Astrocyte of the spinal cord (primary cell): ENCODE results near the gene TMEM269.

ENCODE experiments used
- DNase-seq: peaks from one replicate; pipeline ENCODE4 v3.0.0; 2011; ENCODE audit warnings: low read depth, low spot score
- H3K4me3 ChIP-seq: 2 replicates; pipeline ENCODE4 v1.5.1; 2011; ENCODE audit warnings: low read depth, mild to moderate bottlenecking, low read length, moderate library complexity
- in situ Hi-C: cut with HindIII; loops from 2 replicates; pipeline ENCODE4 v1.10.0; 2017; ENCODE audit warnings: low sequenced_read_pairs
- TF ChIP-seq, protein P1 (sequence below): IDR thresholded peaks from 2 replicates; pipeline ENCODE4 v1.5.1; 2012; ENCODE audit warnings: low read depth, mild to moderate bottlenecking, low read length, inconsistent platforms

Gene TMEM269

DNA sequence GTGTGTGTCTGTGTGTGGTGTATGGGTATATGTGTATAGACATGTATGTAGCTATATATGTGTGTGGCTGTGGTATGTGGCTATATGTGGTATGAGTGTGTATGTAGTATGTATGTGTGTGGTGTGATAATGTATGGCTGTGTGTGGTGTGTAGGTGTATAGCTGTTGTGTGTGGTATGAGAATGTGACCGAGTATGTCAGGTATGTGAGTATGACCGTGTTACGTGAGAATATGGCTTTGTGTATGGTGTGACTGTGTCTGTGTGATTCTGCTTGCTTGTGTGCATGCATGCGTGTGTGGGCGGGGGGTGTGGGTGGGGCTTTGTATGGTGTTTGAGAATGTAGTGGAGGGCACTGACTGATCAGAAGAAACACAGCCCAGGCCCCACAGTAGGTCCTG is 65.2 kb downstream of the TMEM269 start:
- TF ChIP-seq, protein P1, sequence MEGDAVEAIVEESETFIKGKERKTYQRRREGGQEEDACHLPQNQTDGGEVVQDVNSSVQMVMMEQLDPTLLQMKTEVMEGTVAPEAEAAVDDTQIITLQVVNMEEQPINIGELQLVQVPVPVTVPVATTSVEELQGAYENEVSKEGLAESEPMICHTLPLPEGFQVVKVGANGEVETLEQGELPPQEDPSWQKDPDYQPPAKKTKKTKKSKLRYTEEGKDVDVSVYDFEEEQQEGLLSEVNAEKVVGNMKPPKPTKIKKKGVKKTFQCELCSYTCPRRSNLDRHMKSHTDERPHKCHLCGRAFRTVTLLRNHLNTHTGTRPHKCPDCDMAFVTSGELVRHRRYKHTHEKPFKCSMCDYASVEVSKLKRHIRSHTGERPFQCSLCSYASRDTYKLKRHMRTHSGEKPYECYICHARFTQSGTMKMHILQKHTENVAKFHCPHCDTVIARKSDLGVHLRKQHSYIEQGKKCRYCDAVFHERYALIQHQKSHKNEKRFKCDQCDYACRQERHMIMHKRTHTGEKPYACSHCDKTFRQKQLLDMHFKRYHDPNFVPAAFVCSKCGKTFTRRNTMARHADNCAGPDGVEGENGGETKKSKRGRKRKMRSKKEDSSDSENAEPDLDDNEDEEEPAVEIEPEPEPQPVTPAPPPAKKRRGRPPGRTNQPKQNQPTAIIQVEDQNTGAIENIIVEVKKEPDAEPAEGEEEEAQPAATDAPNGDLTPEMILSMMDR = no peak
- no peak overlapping the region for H3K4me3 ChIP-seq
- in situ Hi-C loops = no loop called here
- DNase-seq = no peak
